NCI-H1436 (cell line): ENCODE results near the gene ROR1.
"Not testable (repeated sequence)": the region's sequence is repeated elsewhere in the genome, so short reads cannot be mapped to it uniquely, and the experiment has no call there.

Experiments used
- DNase-seq: peaks from one replicate; lab custom pipeline; 2025; lab: John Stamatoyannopoulos, UW

The ROR1 gene

DNA sequence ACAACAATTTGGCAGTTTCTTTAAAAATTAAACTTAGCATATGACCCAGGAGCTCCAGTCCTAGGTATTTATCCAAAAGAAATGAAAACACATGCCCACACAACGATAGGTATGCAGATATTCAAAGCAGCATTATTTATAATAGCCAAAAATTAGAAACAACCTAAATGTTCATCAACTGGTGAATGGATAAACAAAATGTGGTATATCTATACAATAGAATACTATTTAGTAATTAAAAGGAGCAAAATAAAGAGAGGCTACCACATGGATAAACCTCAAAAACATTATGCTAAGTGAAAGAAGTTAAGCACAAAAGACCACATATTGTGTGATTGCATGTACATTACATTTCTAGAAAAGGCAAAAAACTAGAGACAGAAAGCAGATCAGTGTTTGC is 51.3 kb downstream of the ROR1 start:
- DNase-seq = no peak

GRCh38 chr1:63826246-63826861 is 52.5 kb downstream of the ROR1 start:
- DNase-seq = not testable (repeated sequence)

- DNase-seq = no peak
Measured at GRCh38 chr1:63827411-63828321, 53.8 kb downstream of the ROR1 start.

DNA sequence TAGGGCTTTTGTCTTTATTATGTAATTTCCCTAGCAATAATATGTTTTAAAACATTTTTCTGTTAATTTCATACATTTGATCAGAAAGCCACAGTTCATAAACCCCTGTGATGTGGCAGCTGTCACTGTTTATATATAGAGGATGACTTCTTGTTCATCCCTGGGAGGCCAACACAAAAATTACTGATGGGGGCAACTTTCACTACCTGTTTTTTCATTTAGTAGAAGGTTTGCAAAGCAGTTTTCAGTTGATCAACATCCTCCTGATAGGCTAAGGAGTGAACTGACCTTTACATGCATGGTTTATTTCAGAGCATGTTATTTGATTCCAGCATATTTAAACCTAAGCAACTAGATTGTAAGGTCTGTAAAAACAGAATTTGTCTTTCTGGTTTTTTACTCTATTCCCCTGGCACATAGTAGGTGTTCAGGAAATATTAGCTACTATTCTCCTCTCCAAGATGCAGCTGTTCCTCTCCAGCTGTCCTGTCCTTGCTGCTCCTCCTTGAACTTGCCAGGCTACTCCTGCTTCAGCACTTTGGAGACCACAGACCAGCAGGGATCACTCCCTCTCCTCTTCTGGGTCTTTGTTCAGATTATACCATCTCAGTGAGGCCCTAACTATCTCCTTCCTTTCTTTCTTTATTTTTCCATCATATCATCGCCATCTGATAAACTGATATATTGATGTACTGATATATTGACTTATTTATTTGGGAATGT is 54.7 kb downstream of the ROR1 start:
- no peak for DNase-seq

DNA sequence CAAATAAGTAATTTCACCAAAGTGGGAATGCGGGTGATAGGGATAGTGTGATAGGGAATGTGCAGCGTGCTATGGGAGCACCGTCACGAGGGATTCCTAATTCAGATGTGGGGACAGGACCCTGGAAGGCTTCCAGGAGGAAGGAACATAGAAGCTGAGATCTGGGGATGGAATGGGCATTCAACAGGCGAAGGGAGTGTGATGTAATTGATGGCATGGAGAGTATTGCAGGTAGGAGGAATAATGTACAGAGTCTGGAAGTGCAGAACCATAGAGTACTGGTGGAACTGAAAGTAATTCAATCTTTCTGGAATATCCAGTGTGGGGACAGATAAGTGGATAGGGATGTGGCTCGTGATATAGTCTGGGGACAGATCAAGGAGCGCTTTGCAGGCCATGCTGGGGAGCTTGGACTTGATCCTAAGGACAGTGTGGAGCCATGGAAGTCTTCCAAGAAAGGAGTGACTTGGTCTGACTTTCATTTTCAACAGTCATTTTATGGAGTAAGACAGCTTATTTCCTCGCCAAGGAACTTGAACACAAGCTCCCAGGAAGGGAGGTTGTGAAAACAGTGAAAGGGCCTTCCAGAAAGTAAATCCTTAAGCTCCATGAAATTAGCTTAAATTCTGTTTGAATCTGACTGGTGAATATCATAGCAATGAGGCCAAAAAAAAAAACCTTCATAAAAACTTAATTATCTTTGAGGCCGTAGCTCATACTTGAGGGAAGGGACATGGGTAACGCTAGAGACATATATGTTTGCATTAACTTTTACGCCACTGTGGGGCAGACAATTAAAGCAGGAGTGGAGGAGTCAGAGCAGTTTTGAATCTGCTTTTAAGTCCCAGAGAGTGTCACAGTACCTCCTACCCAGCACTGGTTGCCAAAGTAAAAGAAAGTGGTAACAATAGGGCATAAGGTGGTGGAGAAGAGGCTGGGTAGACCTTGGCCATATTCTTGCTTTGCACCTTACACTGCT is 55.8 kb downstream of the ROR1 start:
- no peak for DNase-seq

- DNase-seq = no peak
Measured at GRCh38 chr1:63831409-63831808, 57.6 kb downstream of the ROR1 start.

DNA sequence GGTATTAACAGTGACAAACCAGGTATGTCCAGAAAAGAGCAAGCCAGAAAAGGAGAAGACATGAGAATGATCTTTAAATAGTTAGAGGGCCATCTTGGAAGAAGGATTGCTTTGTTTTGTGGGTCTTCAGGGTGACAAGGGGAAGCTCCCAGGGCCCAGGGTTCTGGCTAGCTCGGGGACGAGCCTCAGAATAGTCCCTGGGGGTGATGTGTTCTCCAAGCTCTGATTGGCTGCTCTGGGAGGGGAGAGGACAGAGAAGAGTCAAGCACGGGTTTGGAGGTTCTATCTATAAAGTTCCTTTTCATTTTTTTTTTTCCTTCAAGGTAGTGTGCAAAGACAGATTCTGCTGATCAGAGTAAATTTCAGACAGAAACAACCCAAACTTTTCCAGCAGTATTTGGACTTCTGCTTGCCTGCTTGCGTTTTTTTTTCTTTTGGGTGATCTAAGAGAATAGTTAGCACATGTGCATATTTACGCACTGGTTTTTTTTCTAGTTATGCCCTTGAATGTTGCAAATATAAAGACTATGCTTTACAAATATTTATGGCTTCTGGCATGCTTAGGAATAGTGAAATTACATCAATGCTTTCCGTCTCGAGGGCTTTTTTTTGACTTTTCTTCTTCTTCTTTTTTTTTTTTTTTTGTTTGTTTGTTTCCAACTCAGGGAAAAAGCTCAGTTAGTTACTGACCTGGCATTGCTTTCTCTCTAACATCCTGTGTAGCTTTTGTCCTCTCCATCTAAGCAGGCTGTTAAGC is 59.7 kb downstream of the ROR1 start:
- no peak for DNase-seq

GRCh38 chr1:63835128-63835527 is 61.3 kb downstream of the ROR1 start:
- DNase-seq = no peak

DNA sequence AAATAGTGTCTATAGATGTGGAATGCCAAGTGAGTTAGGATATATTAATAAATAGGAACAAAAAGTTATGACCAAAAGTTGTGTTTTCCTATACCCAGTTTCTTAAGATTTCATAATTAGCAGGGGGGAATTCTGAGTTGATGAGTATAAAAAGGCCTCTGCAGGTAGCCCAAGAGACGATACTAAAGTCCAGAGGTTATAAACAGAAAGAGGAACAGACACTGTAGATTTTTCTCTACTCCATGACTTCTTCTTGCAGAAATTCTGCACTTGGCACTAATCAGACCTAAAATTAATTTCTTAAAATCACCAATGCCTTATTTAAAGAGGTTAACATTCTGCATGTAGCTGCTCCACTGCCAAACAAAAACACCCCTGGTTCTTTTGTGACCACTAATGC is 62.6 kb downstream of the ROR1 start:
- DNase-seq = no peak

DNA sequence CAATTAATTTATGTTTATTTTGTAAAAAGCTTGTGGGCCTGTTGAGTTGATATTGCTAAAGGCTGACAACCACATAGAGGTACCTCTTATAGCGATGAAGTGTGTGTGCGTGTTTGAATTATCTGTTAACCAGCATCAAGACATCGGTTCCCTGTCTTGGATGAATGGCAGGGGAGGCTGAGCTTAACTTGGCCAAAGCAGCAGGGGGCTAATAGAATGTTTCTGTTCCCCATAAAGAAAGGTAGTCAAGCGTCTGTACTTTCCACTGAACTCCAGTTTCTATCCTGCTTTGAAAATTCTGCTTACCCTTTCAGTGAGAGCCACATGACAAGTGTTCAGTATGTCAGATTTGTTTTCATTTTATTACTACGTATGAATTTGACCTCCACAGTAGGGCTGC is 63.0 kb downstream of the ROR1 start:
- DNase-seq = no peak

DNA sequence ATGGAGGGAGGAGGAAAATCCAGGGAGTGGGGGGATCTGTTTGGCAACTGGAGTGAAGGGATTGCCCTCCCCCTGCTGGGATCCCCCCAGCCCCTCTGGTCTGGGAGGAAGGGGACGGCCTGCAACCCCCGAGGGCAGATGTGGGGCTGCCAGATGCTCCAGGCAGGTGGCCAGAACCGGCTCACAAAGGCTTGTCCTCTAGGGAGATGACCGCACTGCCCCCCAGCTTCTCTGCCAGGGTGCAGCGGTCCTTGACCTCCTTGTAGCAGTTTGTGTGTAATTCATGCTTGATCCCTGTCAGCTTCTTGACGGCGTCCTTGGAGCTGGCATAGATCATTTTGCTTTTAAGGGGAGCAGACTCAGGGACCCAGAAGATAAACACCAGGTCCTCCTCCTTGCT is 69.2 kb downstream of the ROR1 start:
- DNase-seq = no peak

DNA sequence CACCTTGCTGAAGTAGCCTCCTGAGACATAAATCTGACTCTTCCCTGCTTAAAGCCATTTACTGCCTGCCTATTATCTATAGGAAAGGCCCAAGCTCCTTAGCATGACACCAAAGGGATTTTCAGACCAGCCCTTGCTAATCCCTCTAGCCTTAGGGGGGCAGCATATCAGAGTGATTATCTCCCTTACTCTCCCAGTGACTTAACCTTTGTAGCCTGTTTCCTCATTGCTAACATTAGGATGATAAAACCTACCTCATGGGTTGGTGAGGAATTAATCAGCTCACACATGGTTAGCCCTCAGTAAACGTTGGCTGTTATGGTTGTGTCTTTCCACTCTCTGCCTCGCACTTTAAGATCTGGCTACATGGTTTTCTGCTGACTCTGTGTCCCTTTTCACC is 70.1 kb downstream of the ROR1 start:
- DNase-seq = no peak

GRCh38 chr1:63845346-63845745 is 71.5 kb downstream of the ROR1 start:
- DNase-seq = no peak

- DNase-seq = no peak
Measured at GRCh38 chr1:63847308-63847910, 73.6 kb downstream of the ROR1 start.

GRCh38 chr1:63848733-63849132 is 74.9 kb downstream of the ROR1 start:
- DNase-seq = no peak

- DNase-seq = no peak
Measured at GRCh38 chr1:63849149-63849548, 75.3 kb downstream of the ROR1 start.

- no peak for DNase-seq
Measured at GRCh38 chr1:63854091-63854490, 80.3 kb downstream of the ROR1 start.

- no peak for DNase-seq
Measured at GRCh38 chr1:63855942-63856341, 82.1 kb downstream of the ROR1 start.

DNA sequence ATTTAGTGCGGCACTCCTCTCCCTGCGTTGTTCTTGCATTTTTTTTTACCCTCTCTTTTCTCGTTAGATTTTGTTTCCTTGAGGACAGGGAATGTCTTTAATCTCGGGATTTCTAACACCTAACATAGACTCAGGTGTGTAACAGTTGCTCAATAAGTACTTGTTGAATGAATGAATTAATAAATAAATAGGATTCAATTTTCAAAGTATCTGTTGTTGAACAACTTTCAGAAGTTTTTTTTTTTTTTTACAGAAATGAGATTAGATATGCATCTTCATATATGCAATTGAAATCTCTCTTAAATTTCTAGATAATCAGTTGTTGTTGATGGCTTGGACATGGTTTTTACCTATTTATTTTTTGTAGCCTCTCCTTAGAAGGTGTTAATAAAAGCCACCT is 83.1 kb downstream of the ROR1 start:
- no peak for DNase-seq

GRCh38 chr1:63857478-63857877 is 83.7 kb downstream of the ROR1 start:
- DNase-seq = no peak

DNA sequence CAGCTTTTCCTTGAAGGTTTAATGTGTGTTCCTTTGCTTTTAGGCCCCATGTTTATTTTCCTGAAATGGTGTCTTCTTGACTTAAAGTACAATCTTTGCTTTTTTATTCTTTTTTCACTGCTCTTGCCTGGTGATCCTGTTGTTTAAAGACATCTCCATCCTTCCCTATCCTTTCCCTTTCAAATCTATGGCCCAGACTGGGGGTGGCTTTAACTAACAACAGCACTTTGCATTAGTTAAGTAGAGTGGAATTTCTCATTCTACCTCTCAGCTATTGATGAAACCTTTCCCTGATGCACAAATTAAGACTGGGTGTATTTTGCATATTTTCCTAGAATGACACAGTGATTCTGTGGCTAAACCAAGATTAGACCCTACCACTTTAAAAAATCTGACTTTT is 84.3 kb downstream of the ROR1 start:
- DNase-seq = no peak
